Tibial nerve (tissue), 4 donors: Measurements from ENCODE around the gene ERLIN1.

Experiments used
- EP300 ChIP-seq, 2 donors: sonication (generic); formaldehyde crosslinking; IDR thresholded peaks; one replicate each; pipeline ENCODE4 v1.6.1; 2017; ENCODE audit warnings: antibody characterized with exemption in 2 of 2, mild to moderate bottlenecking in 1 of 2
- POLR2A ChIP-seq, 2 donors: fragments of 450-650 bp; IDR thresholded peaks; one replicate each; pipeline ENCODE4 v1.6.1; 2017; ENCODE audit warnings: antibody characterized with exemption in 2 of 2, mild to moderate bottlenecking in 2 of 2, moderate library complexity in 2 of 2
- TF ChIP-seq, protein P1 (sequence below), 5 experiments: fragments of 200-600 bp in 3 of 5; fragments of 450-650 bp in 2 of 5; sonication (generic) in 3 of 5; IDR thresholded peaks; one replicate each; pipeline ENCODE4 v1.5.1; 2016 to 2019; ENCODE audit warnings: antibody characterized with exemption in 5 of 5, mild to moderate bottlenecking in 3 of 5, moderate library complexity in 2 of 5

DNA sequence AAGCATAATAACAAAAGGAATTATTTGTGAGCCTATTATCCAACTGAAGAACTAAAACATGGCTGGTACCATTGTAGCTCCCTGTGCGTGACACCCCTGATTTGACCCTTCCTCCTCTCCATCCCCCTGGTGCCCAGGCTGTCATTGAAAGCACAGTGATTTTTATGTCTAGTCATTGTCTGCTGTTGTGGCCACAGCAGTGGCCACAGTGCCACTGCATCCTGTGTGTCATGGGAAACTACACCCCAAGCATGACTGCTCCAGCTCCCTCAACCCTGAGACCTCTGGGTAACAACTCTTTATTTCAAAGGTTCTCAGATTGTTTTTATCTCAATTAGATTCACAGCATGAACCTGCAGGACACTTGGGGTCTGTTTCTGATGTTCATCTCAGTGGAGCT, 52.0 kb downstream of the ERLIN1 start:
- TF ChIP-seq, protein P1, sequence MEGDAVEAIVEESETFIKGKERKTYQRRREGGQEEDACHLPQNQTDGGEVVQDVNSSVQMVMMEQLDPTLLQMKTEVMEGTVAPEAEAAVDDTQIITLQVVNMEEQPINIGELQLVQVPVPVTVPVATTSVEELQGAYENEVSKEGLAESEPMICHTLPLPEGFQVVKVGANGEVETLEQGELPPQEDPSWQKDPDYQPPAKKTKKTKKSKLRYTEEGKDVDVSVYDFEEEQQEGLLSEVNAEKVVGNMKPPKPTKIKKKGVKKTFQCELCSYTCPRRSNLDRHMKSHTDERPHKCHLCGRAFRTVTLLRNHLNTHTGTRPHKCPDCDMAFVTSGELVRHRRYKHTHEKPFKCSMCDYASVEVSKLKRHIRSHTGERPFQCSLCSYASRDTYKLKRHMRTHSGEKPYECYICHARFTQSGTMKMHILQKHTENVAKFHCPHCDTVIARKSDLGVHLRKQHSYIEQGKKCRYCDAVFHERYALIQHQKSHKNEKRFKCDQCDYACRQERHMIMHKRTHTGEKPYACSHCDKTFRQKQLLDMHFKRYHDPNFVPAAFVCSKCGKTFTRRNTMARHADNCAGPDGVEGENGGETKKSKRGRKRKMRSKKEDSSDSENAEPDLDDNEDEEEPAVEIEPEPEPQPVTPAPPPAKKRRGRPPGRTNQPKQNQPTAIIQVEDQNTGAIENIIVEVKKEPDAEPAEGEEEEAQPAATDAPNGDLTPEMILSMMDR (IDR thresholded peaks at IDR 0.05) = no peak
- TF ChIP-seq EP300 (IDR thresholded peaks at IDR 0.05) (no peak), POLR2A (IDR thresholded peaks at IDR 0.05) (no peak)
